HCT116 (cell line): ENCODE results near the gene LDHA. TPM values are rescaled to one million over a fixed set of nuclear protein-coding genes. Genes with fewer than 3 reads are reported as not detected.

Source experiments
- ATAC-seq: fragments of 200-7000 bp; cut with Tn5 transposase; 2 replicates; pipeline ENCODE4 v1.9.1; 2020; ENCODE audit warnings: mild to moderate bottlenecking, moderate library complexity
- BruUV-seq: library from RNA; stranded (reverse); fragments of 400-500 nt; replicated peaks from 2 replicates; lab custom pipeline; 2021; lab: Mats Ljungman, UMichigan
- CTCF ChIA-PET: fragments of 300-600 bp; sonication (Branson Sonifier 250); formaldehyde crosslinking; loops from one replicate; lab custom pipeline; 2021; ENCODE audit warnings: antibody characterized with exemption; lab: Charles Lee
- POLR2A ChIA-PET: fragments of 300-600, 350-600 bp; sonication (Branson Sonifier 250); formaldehyde crosslinking; loops from one replicate; lab custom pipeline; 2021; ENCODE audit warnings: antibody characterized with exemption; lab: Charles Lee
- RAD21 ChIA-PET, 2 experiments: fragments of 300-600 bp; sonication (Branson Sonifier 250); formaldehyde crosslinking; loops; one replicate each; lab custom pipeline; 2023; ENCODE audit warnings: low total read pairs in 2 of 2; ENCODE audit not compliant: uncharacterized antibody in 2 of 2, unreplicated experiment in 2 of 2, low non-redundant PET in 1 of 2; lab: Charles Lee
- DNase-seq: peaks from one replicate; pipeline ENCODE4 v3.0.0-alpha.2; 2010; ENCODE audit warnings: low read depth, low spot score
- H2AFZ ChIP-seq: fragments of 200-600 bp; shearing (Covaris generic), sonication (generic); 2 replicates; pipeline ENCODE4 v1.6.1; 2017; ENCODE audit warnings: low read depth, mixed run types, mixed read lengths, antibody characterized with exemption, low read length; ENCODE audit not compliant: poor library complexity, severe bottlenecking
- H3K27ac ChIP-seq: 2 replicates; pipeline ENCODE4 v1.5.1; 2012; ENCODE audit warnings: low read depth, low read length
- H3K27me3 ChIP-seq: fragments of 200-600 bp; sonication (generic); 2 replicates; pipeline ENCODE4 v1.6.1; 2016; ENCODE audit warnings: mixed run types, low read length, mixed read lengths; ENCODE audit not compliant: insufficient read depth
- H3K36me3 ChIP-seq, 2 experiments: fragments of 200-500 bp in 1 of 2; fragments of 200-600 bp in 1 of 2; sonication (Bioruptor generic) in 1 of 2; sonication (generic) in 1 of 2; 2 replicates each; pipeline versions ENCODE4 v1.5.1 to v1.6.1; 2014 to 2016; ENCODE audit warnings: low read length in 2 of 2, inconsistent platforms in 1 of 2, mixed read lengths in 1 of 2, mixed run types in 1 of 2; ENCODE audit not compliant: insufficient read depth in 2 of 2, control insufficient read depth in 1 of 2
- H3K4me1 ChIP-seq, 2 experiments: fragments of 200-600 bp in 1 of 2; sonication (generic) in 1 of 2; 2 replicates each; pipeline versions ENCODE4 v1.5.1 to v1.6.1; 2012 to 2017; ENCODE audit warnings: low read length in 2 of 2, inconsistent platforms in 1 of 2, mild to moderate bottlenecking in 1 of 2, mixed read lengths in 1 of 2, mixed run types in 1 of 2, moderate library complexity in 1 of 2; ENCODE audit not compliant: insufficient read depth in 2 of 2, control insufficient read depth in 1 of 2
- H3K4me2 ChIP-seq: fragments of 200-600 bp; sonication (generic); 2 replicates; pipeline ENCODE4 v1.6.1; 2017; ENCODE audit warnings: mixed run types, low read length, mixed read lengths
- H3K4me3 ChIP-seq, 2 experiments: fragments of 200-600 bp in 1 of 2; sonication (generic) in 1 of 2; replicated peaks in 1 of 2; 2 replicates each; pipeline ENCODE4 v1.5.1; 2011 to 2016; ENCODE audit warnings: low read length in 2 of 2, control low read depth in 1 of 2, low read depth in 1 of 2, mild to moderate bottlenecking in 1 of 2, mixed read lengths in 1 of 2, mixed run types in 1 of 2
- H3K79me2 ChIP-seq: fragments of 200-600 bp; sonication (generic); 2 replicates; pipeline ENCODE4 v1.6.1; 2017; ENCODE audit warnings: mild to moderate bottlenecking, mixed run types, low read length, moderate library complexity, mixed read lengths; ENCODE audit not compliant: insufficient read depth
- H3K9ac ChIP-seq: fragments of 200-600 bp; sonication (generic); 2 replicates; pipeline ENCODE4 v1.6.1; 2016; ENCODE audit warnings: low read length, mixed read lengths
- H3K9me2 ChIP-seq: fragments of 200-600 bp; sonication (generic), shearing (Covaris generic); 2 replicates; pipeline ENCODE4 v1.6.1; 2017; ENCODE audit warnings: mixed run types, mild to moderate bottlenecking, moderate library complexity; ENCODE audit not compliant: insufficient read depth
- H3K9me3 ChIP-seq, 2 experiments: fragments of 200-500 bp in 1 of 2; fragments of 200-600 bp in 1 of 2; sonication (Bioruptor generic) in 1 of 2; sonication (generic) in 1 of 2; 2 replicates each; pipeline ENCODE4 v1.6.1; 2014 to 2017; ENCODE audit warnings: low read length in 2 of 2, mixed read lengths in 2 of 2, inconsistent platforms in 1 of 2, low read depth in 1 of 2, mild to moderate bottlenecking in 1 of 2, mixed run types in 1 of 2, moderate library complexity in 1 of 2; ENCODE audit not compliant: control insufficient read depth in 1 of 2, insufficient read depth in 1 of 2
- H4K20me1 ChIP-seq: fragments of 200-600 bp; sonication (generic), shearing (Covaris generic); 2 replicates; pipeline ENCODE4 v1.6.1; 2017; ENCODE audit warnings: mixed run types, mild to moderate bottlenecking, moderate library complexity; ENCODE audit not compliant: insufficient read depth
- ATF3 ChIP-seq: IDR thresholded peaks from 2 replicates; pipeline ENCODE4 v1.6.1; 2012
- CBX3 ChIP-seq: IDR thresholded peaks from 2 replicates; pipeline ENCODE4 v1.6.1; 2012; ENCODE audit warnings: low read depth
- CTCF ChIP-seq, 3 experiments: fragments of 200-600 bp in 1 of 3; sonication (generic) in 1 of 3; IDR thresholded peaks in 2 of 3; conservative IDR thresholded peaks in 1 of 3; 2 replicates each; pipeline ENCODE4 v1.5.1; 2012 to 2017; ENCODE audit warnings: low read depth in 2 of 3, low read length in 2 of 3, antibody characterized with exemption in 1 of 3, borderline replicate concordance in 1 of 3, control low read depth in 1 of 3, mild to moderate bottlenecking in 1 of 3, mixed read lengths in 1 of 3, mixed run types in 1 of 3, moderate library complexity in 1 of 3; ENCODE audit not compliant: insufficient read depth in 1 of 3
- EZH2 ChIP-seq: fragments of 200-600 bp; sonication (generic); IDR thresholded peaks from 2 replicates; pipeline ENCODE4 v1.6.1; 2017; ENCODE audit warnings: antibody characterized with exemption, mixed run types
- JUND ChIP-seq: IDR thresholded peaks from 2 replicates; pipeline ENCODE4 v1.6.1; 2012
- POLR2A ChIP-seq: IDR thresholded peaks from 2 replicates; pipeline ENCODE4 v1.7.0; 2011; ENCODE audit warnings: borderline replicate concordance; ENCODE audit not compliant: insufficient read depth, insufficient read length; ENCODE audit errors: extremely low read depth
- POLR2AphosphoS5 ChIP-seq: IDR thresholded peaks from 2 replicates; pipeline ENCODE4 v1.6.1; 2011; ENCODE audit warnings: mild to moderate bottlenecking, low read depth, low read length, moderate library complexity
- RAD21 ChIP-seq: IDR thresholded peaks from 2 replicates; pipeline ENCODE4 v1.6.1; 2012; ENCODE audit warnings: low read depth, mild to moderate bottlenecking
- SRF ChIP-seq: IDR thresholded peaks from 2 replicates; pipeline ENCODE4 v1.6.1; 2012; ENCODE audit warnings: low read depth
- YY1 ChIP-seq: IDR thresholded peaks from 2 replicates; pipeline ENCODE4 v1.6.1; 2011; ENCODE audit warnings: low read length, low read depth, moderate library complexity, mild to moderate bottlenecking; ENCODE audit not compliant: insufficient replicate concordance; ENCODE audit errors: extremely low read depth
- ZFX ChIP-seq: fragments of 450-650 bp; IDR thresholded peaks from 2 replicates; pipeline ENCODE4 v1.6.1; 2017
- ZNF274 ChIP-seq: fragments of 200-500 bp; sonication (Bioruptor generic); IDR thresholded peaks from 2 replicates; pipeline ENCODE4 v1.6.1; 2014; ENCODE audit warnings: mild to moderate bottlenecking, low read depth, low read length, inconsistent platforms
- intact Hi-C: fragments of 100-400 bp; cut with micrococcal nuclease; formaldehyde crosslinking; loops from 2 replicates; pipeline ENCODE4 v1.10.0; 2022
- total RNA-seq: library from RNA; stranded (reverse); gene quantifications from one replicate; pipeline ENCODE4 v1.2.1, GENCODE V29; 2021; ENCODE audit not compliant: unreplicated experiment
- TF ChIP-seq, protein P1 (sequence below): IDR thresholded peaks from 2 replicates; pipeline ENCODE4 v1.6.1; 2012; ENCODE audit warnings: low read depth

The LDHA gene
- total RNA-seq, 1 experiment from 2014 or later = 974 TPM

GRCh38 chr11:18365741-18366140 lies 28.6 kb upstream of the LDHA start:
- no peak overlapping the region for H3K4me3 ChIP-seq
- H3K27me3 ChIP-seq = no peaks in the 10 kb centered on the region
- no peak overlapping the region for H3K9ac ChIP-seq
- CTCF ChIA-PET = no interaction called here
- DNase-seq (no peak), ATAC-seq (no peak)
- H3K9me2 ChIP-seq = no peaks in the 10 kb centered on the region
- TF ChIP-seq RAD21 (no peak), JUND (no peak), ZNF274 (no peak)
- TF ChIP-seq, protein P1, sequence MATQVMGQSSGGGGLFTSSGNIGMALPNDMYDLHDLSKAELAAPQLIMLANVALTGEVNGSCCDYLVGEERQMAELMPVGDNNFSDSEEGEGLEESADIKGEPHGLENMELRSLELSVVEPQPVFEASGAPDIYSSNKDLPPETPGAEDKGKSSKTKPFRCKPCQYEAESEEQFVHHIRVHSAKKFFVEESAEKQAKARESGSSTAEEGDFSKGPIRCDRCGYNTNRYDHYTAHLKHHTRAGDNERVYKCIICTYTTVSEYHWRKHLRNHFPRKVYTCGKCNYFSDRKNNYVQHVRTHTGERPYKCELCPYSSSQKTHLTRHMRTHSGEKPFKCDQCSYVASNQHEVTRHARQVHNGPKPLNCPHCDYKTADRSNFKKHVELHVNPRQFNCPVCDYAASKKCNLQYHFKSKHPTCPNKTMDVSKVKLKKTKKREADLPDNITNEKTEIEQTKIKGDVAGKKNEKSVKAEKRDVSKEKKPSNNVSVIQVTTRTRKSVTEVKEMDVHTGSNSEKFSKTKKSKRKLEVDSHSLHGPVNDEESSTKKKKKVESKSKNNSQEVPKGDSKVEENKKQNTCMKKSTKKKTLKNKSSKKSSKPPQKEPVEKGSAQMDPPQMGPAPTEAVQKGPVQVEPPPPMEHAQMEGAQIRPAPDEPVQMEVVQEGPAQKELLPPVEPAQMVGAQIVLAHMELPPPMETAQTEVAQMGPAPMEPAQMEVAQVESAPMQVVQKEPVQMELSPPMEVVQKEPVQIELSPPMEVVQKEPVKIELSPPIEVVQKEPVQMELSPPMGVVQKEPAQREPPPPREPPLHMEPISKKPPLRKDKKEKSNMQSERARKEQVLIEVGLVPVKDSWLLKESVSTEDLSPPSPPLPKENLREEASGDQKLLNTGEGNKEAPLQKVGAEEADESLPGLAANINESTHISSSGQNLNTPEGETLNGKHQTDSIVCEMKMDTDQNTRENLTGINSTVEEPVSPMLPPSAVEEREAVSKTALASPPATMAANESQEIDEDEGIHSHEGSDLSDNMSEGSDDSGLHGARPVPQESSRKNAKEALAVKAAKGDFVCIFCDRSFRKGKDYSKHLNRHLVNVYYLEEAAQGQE = no peak
- BruUV-seq = no TSS peak
- peaks cover 27 to 41% of the 10 kb centered on the region in 2 experiments; a peak in 3 of 4 replicates for H3K36me3 ChIP-seq
- no peaks in the 10 kb centered on the region for H3K79me2 ChIP-seq
- H2AFZ ChIP-seq = no peak overlapping the region
- H3K4me2 ChIP-seq = no peak overlapping the region
- H3K4me1 ChIP-seq = no peaks in the 10 kb centered on the region
- POLR2A ChIA-PET = no interaction called here
- H3K9me3 ChIP-seq = no peaks in the 10 kb centered on the region
- H3K27ac ChIP-seq = no peak overlapping the region
- intact Hi-C loops = no loop called here
- no peaks in the 10 kb centered on the region for H4K20me1 ChIP-seq
- RAD21 ChIA-PET = no interaction called here

DNA sequence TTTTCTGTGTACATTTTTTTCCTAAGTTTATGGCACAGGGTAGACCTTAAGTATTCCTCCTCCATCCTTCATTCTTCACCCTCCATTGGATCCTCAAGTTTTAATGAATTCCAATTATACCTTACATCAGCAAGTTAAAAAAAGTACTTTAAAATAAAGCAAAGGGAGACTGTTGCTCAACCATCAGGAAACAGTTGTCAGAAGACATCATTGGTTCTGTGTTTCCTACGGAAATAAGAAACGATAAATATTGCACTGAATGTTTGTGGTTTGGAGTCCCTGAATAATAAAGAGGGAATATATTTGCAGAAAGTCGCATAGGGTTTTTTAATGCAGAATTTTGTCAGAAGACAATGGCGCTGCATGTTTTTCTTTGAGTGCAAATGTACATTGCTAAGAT lies 28.1 kb upstream of the LDHA start:
- intact Hi-C loops = no loop called here
- no TSS peak for BruUV-seq
- H3K36me3 ChIP-seq = peaks cover 27 to 39% of the 10 kb centered on the region in 2 experiments; a peak in 3 of 4 replicates
- H3K4me1 ChIP-seq = no peaks in the 10 kb centered on the region
- no peaks in the 10 kb centered on the region for H4K20me1 ChIP-seq
- H3K9me3 ChIP-seq = no peaks in the 10 kb centered on the region
- no peak overlapping the region for H3K9ac ChIP-seq
- H3K4me2 ChIP-seq = no peak overlapping the region
- H3K4me3 ChIP-seq = no peak overlapping the region
- DNase-seq (no peak), ATAC-seq (no peak)
- no peaks in the 10 kb centered on the region for H3K79me2 ChIP-seq
- ChIA-PET RAD21 (no interaction called here), CTCF (no interaction called here), POLR2A (no interaction called here)
- H3K27ac ChIP-seq = no peak overlapping the region
- no peaks in the 10 kb centered on the region for H3K27me3 ChIP-seq
- no peak overlapping the region for H2AFZ ChIP-seq
- H3K9me2 ChIP-seq = no peaks in the 10 kb centered on the region
- TF ChIP-seq POLR2A = no peak
- TF ChIP-seq SRF = no peak
- TF ChIP-seq YY1 = no peak
- no peak for TF ChIP-seq ZFX
- TF ChIP-seq POLR2AphosphoS5 = no peak
- TF ChIP-seq CTCF (IDR thresholded peaks at IDR 0.05 in 2 of 3, conservative IDR thresholded peaks at IDR 0.05 in 1 of 3; ENCODE audit: borderline replicate concordance in 1 of 3, insufficient read depth in 1 of 3, low read depth in 2 of 3, low read length in 2 of 3) = no peak
- TF ChIP-seq RAD21 = no peak
- no peak for TF ChIP-seq EZH2
- TF ChIP-seq CBX3 = no peak
- TF ChIP-seq ATF3 = no peak
